GM18861 (cell line): ENCODE data around the gene TJAP1.
"Not testable (repeated sequence)": the region's sequence is repeated elsewhere in the genome, so short reads cannot be mapped to it uniquely, and the experiment has no call there.

Experiments
- ATAC-seq: cut with Tn5 transposase; IDR thresholded peaks from one replicate; pipeline ENCODE4 v1.9.1; 2021; ENCODE audit not compliant: unreplicated experiment

The TJAP1 gene

GRCh38 chr6:43478008-43478372 is 620 bp downstream of the TJAP1 start:
- ATAC-seq, result no peak

GRCh38 chr6:43481075-43481474 is 3.7 kb downstream of the TJAP1 start:
- ATAC-seq, result no peak

GRCh38 chr6:43481591-43482236 is 4.3 kb downstream of the TJAP1 start:
- no peak for ATAC-seq

GRCh38 chr6:43488667-43489276 is 11.4 kb downstream of the TJAP1 start:
- no peak for ATAC-seq

GRCh38 chr6:43489277-43490072 is 12.1 kb downstream of the TJAP1 start:
- no peak for ATAC-seq

- no peak for ATAC-seq
Observed at GRCh38 chr6:43490523-43490939, 13.2 kb downstream of the TJAP1 start.

- no peak for ATAC-seq
Observed at GRCh38 chr6:43491750-43492661, 14.6 kb downstream of the TJAP1 start.

GRCh38 chr6:43492673-43493072 is 15.3 kb downstream of the TJAP1 start:
- ATAC-seq, result no peak

- no peak for ATAC-seq
Observed at GRCh38 chr6:43493230-43493629, 15.9 kb downstream of the TJAP1 start.

- no peak for ATAC-seq
Observed at GRCh38 chr6:43493833-43494232, 16.5 kb downstream of the TJAP1 start.

GRCh38 chr6:43494321-43494720 is 17.0 kb downstream of the TJAP1 start:
- no peak for ATAC-seq

GRCh38 chr6:43494766-43495165 is 17.4 kb downstream of the TJAP1 start:
- no peak for ATAC-seq

GRCh38 chr6:43495409-43495941 is 18.1 kb downstream of the TJAP1 start:
- ATAC-seq, result no peak

GRCh38 chr6:43496370-43497128 is 19.2 kb downstream of the TJAP1 start:
- no peak for ATAC-seq

- no peak for ATAC-seq
Observed at GRCh38 chr6:43497129-43497396, 19.7 kb downstream of the TJAP1 start.

- no peak for ATAC-seq
Observed at GRCh38 chr6:43497689-43498088, 20.3 kb downstream of the TJAP1 start.

- not testable (repeated sequence) for ATAC-seq
Observed at GRCh38 chr6:43498291-43498690, 20.9 kb downstream of the TJAP1 start.

- ATAC-seq, result no peak
Observed at GRCh38 chr6:43499028-43499815, 21.9 kb downstream of the TJAP1 start.

GRCh38 chr6:43500921-43501320 is 23.6 kb downstream of the TJAP1 start:
- ATAC-seq, result no peak

- no peak for ATAC-seq
Observed at GRCh38 chr6:43502666-43503065, 25.3 kb downstream of the TJAP1 start.
